K562 (cell line): ENCODE data around the gene MIEN1. TPM values are rescaled to one million over a fixed set of nuclear protein-coding genes. Genes with fewer than 3 reads are reported as not detected.

Source experiments
- ATAC-seq: fragments of 200-7000 bp; cut with Tn5 transposase; 3 replicates; pipeline ENCODE4 v1.9.1; 2020; ENCODE audit warnings: moderate library complexity
- BruUV-seq: library from RNA; stranded (reverse); fragments of 400-500 nt; replicated peaks from 2 replicates; lab custom pipeline; 2021; lab: Mats Ljungman, UMichigan
- CTCF ChIA-PET: fragments of 300-600 bp; formaldehyde crosslinking; extraction: SDS; loops from one replicate; lab custom pipeline; 2021; ENCODE audit warnings: low intra/inter-chr PET ratio; lab: Yijun Ruan, JAX
- POLR2A ChIA-PET: fragments of 300-600, 350-650 bp; sonication (Branson Sonifier 250); formaldehyde crosslinking; extraction: SDS; loops from one replicate; lab custom pipeline; 2021; ENCODE audit warnings: antibody characterized with exemption, inconsistent platforms; lab: Yijun Ruan, JAX
- DNase-seq, 4 experiments: peaks; one replicate each; pipeline versions ENCODE4 v3.0.0 to v3.0.0-alpha.2; 2011 to 2018; ENCODE audit warnings: low spot score in 3 of 4, mixed read lengths in 3 of 4; ENCODE audit errors: extremely low read depth in 1 of 4
- FAIRE-seq: peaks from 2 replicates; lab custom pipeline; 2011; peaks lifted over from hg19 to GRCh38; lab: Jason Lieb, UNC
- H2AFZ ChIP-seq: 2 replicates; pipeline ENCODE4 v1.6.0; 2011; ENCODE audit warnings: low read depth, low read length, control low read depth, inconsistent platforms
- H3K27ac ChIP-seq: fragments of 200-600 bp; 3 replicates; pipeline ENCODE4 v1.8.0; 2011; ENCODE audit warnings: low read depth, mild to moderate bottlenecking, control low read depth, inconsistent platforms, low read length, moderate library complexity, mixed read lengths; ENCODE audit errors: extremely low read depth
- H3K27me3 ChIP-seq, 2 experiments: fragments of 300-600 bp in 1 of 2; 2 replicates in 1 of 2; 3 replicates in 1 of 2; pipeline versions ENCODE4 v1.6.0 to v1.8.0; 2011; ENCODE audit warnings: inconsistent platforms in 2 of 2, low read length in 2 of 2, mild to moderate bottlenecking in 1 of 2, mixed read lengths in 1 of 2, moderate library complexity in 1 of 2; ENCODE audit not compliant: control insufficient read depth in 2 of 2, insufficient read depth in 2 of 2
- H3K36me3 ChIP-seq: fragments of 300-600 bp; 3 replicates; pipeline ENCODE4 v1.8.0; 2011; ENCODE audit warnings: mild to moderate bottlenecking, low read length, inconsistent platforms; ENCODE audit not compliant: control insufficient read depth, insufficient read depth
- H3K4me1 ChIP-seq, 2 experiments: fragments of 200-600 bp in 1 of 2; replicated peaks in 1 of 2; 2 replicates in 1 of 2; 3 replicates in 1 of 2; pipeline versions ENCODE4 v1.5.1 to v1.8.0; 2011; ENCODE audit warnings: inconsistent platforms in 2 of 2, low read length in 2 of 2, mild to moderate bottlenecking in 1 of 2, mixed read lengths in 1 of 2, moderate library complexity in 1 of 2; ENCODE audit not compliant: control insufficient read depth in 2 of 2, insufficient read depth in 2 of 2
- H3K4me2 ChIP-seq: 2 replicates; pipeline ENCODE4 v1.6.1; 2011; ENCODE audit warnings: low read length, control low read depth, inconsistent platforms, mixed read lengths; ENCODE audit not compliant: insufficient read depth
- H3K4me3 ChIP-seq: fragments of 200-600 bp; sonication (generic), shearing (Covaris generic); 2 replicates; pipeline ENCODE4 v1.5.1; 2016; ENCODE audit warnings: control low read depth, inconsistent platforms
- H3K79me2 ChIP-seq: fragments of 200-600 bp; 3 replicates; pipeline ENCODE4 v1.8.0; 2011; ENCODE audit warnings: low read length, inconsistent platforms; ENCODE audit not compliant: control insufficient read depth, insufficient read depth
- H3K9ac ChIP-seq, 2 experiments: 2 replicates each; pipeline versions ENCODE4 v1.6.0 to v1.6.1; 2011; ENCODE audit warnings: low read depth in 2 of 2, low read length in 2 of 2, control low read depth in 1 of 2, inconsistent platforms in 1 of 2, mild to moderate bottlenecking in 1 of 2, mixed read lengths in 1 of 2; ENCODE audit not compliant: insufficient read depth in 1 of 2
- H3K9me1 ChIP-seq: one replicate; pipeline ENCODE4 v1.6.0; 2011; ENCODE audit warnings: inconsistent platforms, mild to moderate bottlenecking, low read length, moderate library complexity; ENCODE audit not compliant: control insufficient read depth, insufficient read depth
- H3K9me3 ChIP-seq: replicated peaks from 2 replicates; pipeline ENCODE4 v1.5.1; 2011; ENCODE audit warnings: low read depth, low read length, inconsistent platforms; ENCODE audit not compliant: control insufficient read depth, insufficient read depth
- H4K20me1 ChIP-seq: replicated peaks from 2 replicates; pipeline ENCODE4 v1.6.1; 2011; ENCODE audit warnings: low read length, inconsistent platforms, mixed read lengths; ENCODE audit not compliant: control insufficient read depth, insufficient read depth
- GABPA ChIP-seq: fragments of 200-800 bp; sonication (Bioruptor generic); conservative IDR thresholded peaks from 2 replicates; pipeline ENCODE4 v1.6.1; 2016; ENCODE audit warnings: low read depth, missing genetic modification characterization, missing compliant biosample characterization
- MAZ ChIP-seq, 2 experiments: fragments of 450-650 bp in 1 of 2; sonication (generic) in 1 of 2; formaldehyde crosslinking; IDR thresholded peaks in 1 of 2; conservative IDR thresholded peaks in 1 of 2; 2 replicates each; pipeline versions ENCODE4 v1.4.0 to v1.5.0; 2020; ENCODE audit warnings: mild to moderate bottlenecking in 1 of 2, missing genetic modification reagents in 1 of 2
- MNT ChIP-seq, 2 experiments: fragments of 450-650 bp; conservative IDR thresholded peaks; 2 replicates each; pipeline ENCODE4 v1.6.1; 2017; ENCODE audit warnings: mild to moderate bottlenecking in 2 of 2, moderate library complexity in 2 of 2
- ZBTB9 ChIP-seq: fragments of 450-650 bp; formaldehyde crosslinking; IDR thresholded peaks from 2 replicates; pipeline ENCODE4 v1.4.0; 2020; ENCODE audit warnings: mild to moderate bottlenecking, moderate library complexity
- ZNF449 ChIP-seq: fragments of 250-450 bp; sonication (Bioruptor Pico); IDR thresholded peaks from 2 replicates; pipeline ENCODE4 v1.8.0; 2022; ENCODE audit warnings: moderate library complexity, mild to moderate bottlenecking, inconsistent platforms
- ZNF609 ChIP-seq: sonication (generic); formaldehyde crosslinking; IDR thresholded peaks from 2 replicates; pipeline ENCODE4 v1.8.1; 2023; ENCODE audit warnings: missing genetic modification reagents, mild to moderate bottlenecking, borderline replicate concordance
- WGBS: fragments of 100-300 bp; shearing (Covaris generic); methylation state at CpG from one replicate; pipeline ENCODE4 v1.1.6; 2016; ENCODE audit warnings: low coverage, mixed read lengths; ENCODE audit not compliant: insufficient coverage; ENCODE audit errors: missing lambda C conversion rate; 5-methylcytosine and 5-hydroxymethylcytosine counted together
- in situ Hi-C: fragments of 300-500 bp; cut with MboI; formaldehyde crosslinking; loops from 4 replicates; pipeline ENCODE4 v1.15.0; 2018; ENCODE audit warnings: inconsistent platforms, mixed read lengths
- intact Hi-C: fragments of 100-400 bp; cut with micrococcal nuclease; formaldehyde crosslinking; loops from 2 replicates; pipeline ENCODE4 v1.14.2; 2022
- polyA plus RNA-seq, 8 experiments: library from polyadenylated mRNA; depleted of rRNA in 4 of 8; stranded (reverse) in 5 of 8; unstranded in 3 of 8; fragments of >200 nt; fragmentation: Nextera tagmentation in 2 of 8; fragmentation: Illumina TruSeq in 1 of 8; extraction: Ambion mirVana in 2 of 8; extraction: Trizol in 1 of 8; gene quantifications; 2 replicates each; pipeline versions ENCODE4 v1.2.1 to v1.2.3, GENCODE V29; 2011 to 2014; ENCODE audit warnings: inconsistent platforms in 1 of 8, missing spikeins in 1 of 8
- total RNA-seq, 7 experiments: library from RNA; depleted of rRNA in 6 of 7; stranded (reverse); fragments of >200 nt in 6 of 7; fragmentation: Illumina TruSeq in 2 of 7; extraction: Trizol in 2 of 7; gene quantifications; 2 replicates each; pipeline versions ENCODE4 v1.2.1 to v1.2.3, GENCODE V29; 2011 to 2021; ENCODE audit warnings: low replicate concordance in 1 of 7
- TF ChIP-seq, protein P1 (sequence below), 2 experiments: fragments of 450-650 bp; IDR thresholded peaks; 2 replicates each; pipeline ENCODE4 v1.6.1; 2016

Gene MIEN1
- total and polyA plus RNA-seq, 9 of the 15 experiments (the other 6 are each of a cell fraction or from before 2014, with no cell fraction given): 61.3 to 142 (median 78.9) TPM

GRCh38 chr17:39679521-39680192 lies 50.7 kb downstream of the MIEN1 start:
- in situ Hi-C loops (no loop called here), intact Hi-C loops (no loop called here)
- no TSS peak for BruUV-seq
- H3K9me3 ChIP-seq: no peaks in the 10 kb centered on the region
- no peaks in the 10 kb centered on the region for H4K20me1 ChIP-seq
- DNase-seq (no peak), ATAC-seq (no peak), FAIRE-seq (no peak)
- peaks cover 5% of the 10 kb centered on the region; the same call in 2 of the 3 replicates for H3K36me3 ChIP-seq
- H3K9ac ChIP-seq: peak overlapping the region in 1 of 2 experiments; percentile 76; a peak in 1 of 4 replicates
- no peaks in the 10 kb centered on the region for H3K9me1 ChIP-seq
- TF ChIP-seq ZNF449 (0 out of 2 replicates have a peak, but pooled peaks have one; percentile 33), ZNF609 (no peak), ZBTB9 (CRISPR knock-in tag) (0 out of 2 replicates have a peak, but pooled peaks have one; percentile 32), GABPA (peak; percentile 48; the same call in 1 of the 2 replicates), MNT (conservative IDR thresholded peaks at IDR 0.05) (no peak), MAZ (CRISPR knock-in tag; conservative IDR thresholded peaks at IDR 0.05 in 1 of 2, IDR thresholded peaks at IDR 0.05 in 1 of 2) (0 out of 4 replicates have a peak, but pooled peaks of 1 of the 2 experiments have one; percentile 19)
- TF ChIP-seq, protein P1, sequence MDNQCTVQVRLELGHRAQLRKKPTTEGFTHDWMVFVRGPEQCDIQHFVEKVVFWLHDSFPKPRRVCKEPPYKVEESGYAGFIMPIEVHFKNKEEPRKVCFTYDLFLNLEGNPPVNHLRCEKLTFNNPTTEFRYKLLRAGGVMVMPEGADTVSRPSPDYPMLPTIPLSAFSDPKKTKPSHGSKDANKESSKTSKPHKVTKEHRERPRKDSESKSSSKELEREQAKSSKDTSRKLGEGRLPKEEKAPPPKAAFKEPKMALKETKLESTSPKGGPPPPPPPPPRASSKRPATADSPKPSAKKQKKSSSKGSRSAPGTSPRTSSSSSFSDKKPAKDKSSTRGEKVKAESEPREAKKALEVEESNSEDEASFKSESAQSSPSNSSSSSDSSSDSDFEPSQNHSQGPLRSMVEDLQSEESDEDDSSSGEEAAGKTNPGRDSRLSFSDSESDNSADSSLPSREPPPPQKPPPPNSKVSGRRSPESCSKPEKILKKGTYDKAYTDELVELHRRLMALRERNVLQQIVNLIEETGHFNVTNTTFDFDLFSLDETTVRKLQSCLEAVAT (IDR thresholded peaks at IDR 0.05): no peak
- H3K27me3 ChIP-seq: no peaks in the 10 kb centered on the region
- H3K4me2 ChIP-seq: no peak overlapping the region
- H3K4me1 ChIP-seq: peaks cover 34 to 52% of the 10 kb centered on the region in 2 experiments; a peak in 4 of 5 replicates
- ChIA-PET CTCF (no interaction called here), POLR2A (interaction anchor here (1.0 to 2.8 kb wide), 3 partner anchors 8 to 78 kb away, joined by 3 to 16 read pairs (median 16); partner anchors contain the start of genes PGAP3 and PNMT)
- no peak overlapping the region for H3K27ac ChIP-seq
- WGBS: 69% methylated on average over 12 of the region's 12 CpGs
- peak overlapping the region; percentile 51; the same call in 1 of the 2 replicates for H2AFZ ChIP-seq
- H3K79me2 ChIP-seq: no peaks in the 10 kb centered on the region
- no peak overlapping the region for H3K4me3 ChIP-seq
